Liver (tissue), 3 donors: ENCODE measurements around the gene SYNPO2.

Experiments used
- ATF3 ChIP-seq: IDR thresholded peaks from 2 replicates; pipeline ENCODE4 v1.6.1; 2016; ENCODE audit warnings: antibody characterized with exemption
- CTCF ChIP-seq: fragments of 150-350 bp; IDR thresholded peaks from 2 replicates; pipeline ENCODE4 v1.5.1; 2017; ENCODE audit warnings: improper control_type of control experiment, low read depth, low read length; ENCODE audit not compliant: missing input control
- GABPA ChIP-seq, 2 donors: IDR thresholded peaks in 1 of 2; conservative IDR thresholded peaks in 1 of 2; 2 replicates each; pipeline ENCODE4 v1.6.1; 2016; ENCODE audit warnings: antibody characterized with exemption in 2 of 2, mild to moderate bottlenecking in 1 of 2, moderate library complexity in 1 of 2
- HNF4G ChIP-seq: IDR thresholded peaks from 2 replicates; pipeline ENCODE4 v1.6.1; 2016; ENCODE audit warnings: antibody characterized with exemption
- JUND ChIP-seq, 2 donors: IDR thresholded peaks; 2 replicates each; pipeline ENCODE4 v1.6.1; 2016; ENCODE audit warnings: antibody characterized with exemption in 2 of 2
- RAD21 ChIP-seq, 2 donors: IDR thresholded peaks; 2 replicates each; pipeline ENCODE4 v1.6.1; 2016; ENCODE audit warnings: antibody characterized with exemption in 2 of 2, mild to moderate bottlenecking in 2 of 2
- REST ChIP-seq: IDR thresholded peaks from 2 replicates; pipeline ENCODE4 v1.6.1; 2016; ENCODE audit warnings: antibody characterized with exemption, mild to moderate bottlenecking
- RXRA ChIP-seq, 2 donors: IDR thresholded peaks; 2 replicates each; pipeline ENCODE4 v1.6.1; 2017 to 2018; ENCODE audit warnings: antibody characterized with exemption in 2 of 2, mild to moderate bottlenecking in 1 of 2
- SP1 ChIP-seq: IDR thresholded peaks from 2 replicates; pipeline ENCODE4 v1.6.1; 2018; ENCODE audit warnings: antibody characterized with exemption, mild to moderate bottlenecking
- TAF1 ChIP-seq: conservative IDR thresholded peaks from 2 replicates; pipeline ENCODE4 v1.6.1; 2016; ENCODE audit warnings: antibody characterized with exemption, mild to moderate bottlenecking
- YY1 ChIP-seq: IDR thresholded peaks from 2 replicates; pipeline ENCODE4 v1.6.1; 2016; ENCODE audit warnings: antibody characterized with exemption, mild to moderate bottlenecking
- TF ChIP-seq, protein P1 (sequence below): IDR thresholded peaks from 2 replicates; pipeline ENCODE4 v1.6.1; 2016; ENCODE audit warnings: antibody characterized with exemption
- TF ChIP-seq, protein P2 (sequence below): IDR thresholded peaks from 2 replicates; pipeline ENCODE4 v1.6.1; 2016; ENCODE audit warnings: antibody characterized with exemption
- donor health status: healthy.
- donor health status: healthy.

DNA sequence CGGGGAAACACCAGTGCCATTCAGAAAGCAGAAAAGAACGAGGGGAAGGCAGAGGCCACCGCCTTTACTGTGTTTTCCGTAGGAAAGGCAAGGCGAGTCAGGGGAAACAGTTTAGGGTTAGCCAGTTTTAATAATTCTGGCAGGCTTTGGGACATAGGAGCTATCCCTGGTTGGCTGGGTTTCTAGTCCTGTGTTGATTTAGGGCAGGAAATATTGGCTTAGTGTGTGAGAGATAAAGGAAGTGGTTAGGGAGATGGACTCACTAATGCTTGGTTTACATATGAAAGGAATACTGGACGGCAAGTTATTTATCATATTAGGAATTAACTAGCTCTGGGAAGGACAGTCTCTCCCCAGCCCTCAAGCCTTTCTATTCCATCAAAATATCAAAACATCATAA, 53.1 kb downstream of the SYNPO2 start:
- no peak for TF ChIP-seq CTCF
- no peak for TF ChIP-seq SP1
- no peak for TF ChIP-seq RAD21 (IDR thresholded peaks at IDR 0.05)
- TF ChIP-seq REST: no peak
- no peak for TF ChIP-seq ATF3
- no peak for TF ChIP-seq TAF1
- TF ChIP-seq, protein P1, sequence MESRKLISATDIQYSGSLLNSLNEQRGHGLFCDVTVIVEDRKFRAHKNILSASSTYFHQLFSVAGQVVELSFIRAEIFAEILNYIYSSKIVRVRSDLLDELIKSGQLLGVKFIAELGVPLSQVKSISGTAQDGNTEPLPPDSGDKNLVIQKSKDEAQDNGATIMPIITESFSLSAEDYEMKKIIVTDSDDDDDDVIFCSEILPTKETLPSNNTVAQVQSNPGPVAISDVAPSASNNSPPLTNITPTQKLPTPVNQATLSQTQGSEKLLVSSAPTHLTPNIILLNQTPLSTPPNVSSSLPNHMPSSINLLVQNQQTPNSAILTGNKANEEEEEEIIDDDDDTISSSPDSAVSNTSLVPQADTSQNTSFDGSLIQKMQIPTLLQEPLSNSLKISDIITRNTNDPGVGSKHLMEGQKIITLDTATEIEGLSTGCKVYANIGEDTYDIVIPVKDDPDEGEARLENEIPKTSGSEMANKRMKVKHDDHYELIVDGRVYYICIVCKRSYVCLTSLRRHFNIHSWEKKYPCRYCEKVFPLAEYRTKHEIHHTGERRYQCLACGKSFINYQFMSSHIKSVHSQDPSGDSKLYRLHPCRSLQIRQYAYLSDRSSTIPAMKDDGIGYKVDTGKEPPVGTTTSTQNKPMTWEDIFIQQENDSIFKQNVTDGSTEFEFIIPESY: no peak
- no peak for TF ChIP-seq JUND (IDR thresholded peaks at IDR 0.05)
- TF ChIP-seq, protein P2, sequence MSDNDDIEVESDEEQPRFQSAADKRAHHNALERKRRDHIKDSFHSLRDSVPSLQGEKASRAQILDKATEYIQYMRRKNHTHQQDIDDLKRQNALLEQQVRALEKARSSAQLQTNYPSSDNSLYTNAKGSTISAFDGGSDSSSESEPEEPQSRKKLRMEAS: no peak
- TF ChIP-seq YY1: no peak
- TF ChIP-seq GABPA (IDR thresholded peaks at IDR 0.05 in 1 of 2, conservative IDR thresholded peaks at IDR 0.05 in 1 of 2): no peak
- no peak for TF ChIP-seq RXRA (IDR thresholded peaks at IDR 0.05)
- TF ChIP-seq HNF4G: no peak
